Activated CD4-positive, alpha-beta T cell treated with anti-CD3 and anti-CD28 coated beads, Interleukin-2, amount 10 ng/mL, durations not matched to agents 7 days and 5 days (primary cell): ENCODE measurements around the gene ANKMY1. TPM values are rescaled to one million over a fixed set of nuclear protein-coding genes. Genes with fewer than 3 reads are reported as not detected.
"Not testable (repeated sequence)": the region's sequence is repeated elsewhere in the genome, so short reads cannot be mapped to it uniquely, and the experiment has no call there.

ENCODE experiments used
- CTCF ChIA-PET: fragments of 350-600 bp; sonication (Branson Sonifier 250); formaldehyde crosslinking; loops from one replicate; lab custom pipeline; 2021; ENCODE audit warnings: antibody characterized with exemption; lab: Charles Lee
- POLR2A ChIA-PET: fragments of 350-600 bp; sonication (Branson Sonifier 250); formaldehyde crosslinking; loops from one replicate; lab custom pipeline; 2021; ENCODE audit warnings: antibody characterized with exemption; lab: Charles Lee
- DNase-seq: peaks from one replicate; pipeline ENCODE4 v3.0.0-alpha.2; 2020
- H3K27ac Mint-ChIP-seq: one replicate; pipeline ENCODE4 v1.8.0; 2021; ENCODE audit warnings: mild to moderate bottlenecking, moderate library complexity, mixed read lengths
- H3K27me3 Mint-ChIP-seq: one replicate; pipeline ENCODE4 v1.8.0; 2021; ENCODE audit warnings: mixed read lengths
- H3K36me3 Mint-ChIP-seq: one replicate; pipeline ENCODE4 v1.8.0; 2021; ENCODE audit warnings: low read depth, mixed read lengths
- H3K4me1 Mint-ChIP-seq: one replicate; pipeline ENCODE4 v1.8.0; 2021; ENCODE audit warnings: mixed read lengths
- H3K4me3 Mint-ChIP-seq: one replicate; pipeline ENCODE4 v1.8.0; 2021; ENCODE audit warnings: mild to moderate bottlenecking, moderate library complexity, mixed read lengths
- H3K9me3 Mint-ChIP-seq: one replicate; pipeline ENCODE4 v1.8.0; 2021; ENCODE audit warnings: mixed read lengths
- total RNA-seq, 2 experiments: library from RNA; stranded (reverse); gene quantifications; one replicate each; pipeline ENCODE4 v1.2.3, GENCODE V29; 2021

ANKMY1 gene
- total RNA-seq, 2 experiments from 2014 or later, result 38.5 to 39.5 TPM

GRCh38 chr2:240503375-240503774, 54.4 kb downstream of the ANKMY1 start:
- H3K27me3 Mint-ChIP-seq, result no peaks in the 10 kb centered on the region
- DNase-seq, result no peak
- POLR2A ChIA-PET, result no interaction called here
- CTCF ChIA-PET, result interaction anchor here (1.1 kb wide), 1 partner anchor 201 kb away, joined by 3 read pairs; no protein-coding TSS in a partner anchor
- H3K4me1 Mint-ChIP-seq, result no peaks in the 10 kb centered on the region
- H3K27ac Mint-ChIP-seq, result no peak overlapping the region
- H3K4me3 Mint-ChIP-seq, result no peak overlapping the region
- H3K9me3 Mint-ChIP-seq, result no peaks in the 10 kb centered on the region
- H3K36me3 Mint-ChIP-seq, result peaks cover 5% of the 10 kb centered on the region

GRCh38 chr2:240502430-240503121, 55.2 kb downstream of the ANKMY1 start:
- CTCF ChIA-PET, result interaction anchor here (1.1 kb wide), 1 partner anchor 202 kb away, joined by 3 read pairs; no protein-coding TSS in a partner anchor
- DNase-seq, result no peak
- Mint-ChIP-seq H3K4me3 (no peak overlapping the region), H3K27me3 (no peaks in the 10 kb centered on the region), H3K27ac (no peak overlapping the region), H3K9me3 (no peaks in the 10 kb centered on the region), H3K4me1 (no peaks in the 10 kb centered on the region), H3K36me3 (peaks cover 5% of the 10 kb centered on the region)
- POLR2A ChIA-PET, result no interaction called here

DNA sequence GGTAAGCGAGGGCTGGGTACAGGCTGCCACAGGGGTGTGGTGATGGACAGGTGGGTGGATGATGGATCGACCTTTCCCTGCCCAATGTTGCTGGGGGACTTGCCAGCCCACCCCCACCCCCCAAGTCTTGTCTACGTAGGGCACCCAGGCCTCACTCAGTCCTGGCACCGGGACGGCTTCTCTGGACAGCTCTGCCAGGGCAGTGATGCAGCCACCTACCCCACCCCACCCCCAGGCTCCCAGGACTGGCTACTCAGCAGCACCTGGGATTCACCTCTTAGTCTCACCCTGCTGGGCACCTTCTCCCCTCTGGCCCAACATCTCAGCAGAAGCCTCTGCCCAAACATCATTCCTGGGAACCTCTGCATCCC, 55.7 kb downstream of the ANKMY1 start:
- Mint-ChIP-seq H3K27me3 (no peaks in the 10 kb centered on the region), H3K27ac (no peak overlapping the region), H3K4me3 (no peak overlapping the region), H3K4me1 (no peaks in the 10 kb centered on the region), H3K9me3 (no peaks in the 10 kb centered on the region), H3K36me3 (peaks cover 5% of the 10 kb centered on the region)
- CTCF ChIA-PET, result interaction anchor here (1.1 kb wide), 1 partner anchor 202 kb away, joined by 3 read pairs; no protein-coding TSS in a partner anchor
- no peak for DNase-seq
- POLR2A ChIA-PET, result no interaction called here

DNA sequence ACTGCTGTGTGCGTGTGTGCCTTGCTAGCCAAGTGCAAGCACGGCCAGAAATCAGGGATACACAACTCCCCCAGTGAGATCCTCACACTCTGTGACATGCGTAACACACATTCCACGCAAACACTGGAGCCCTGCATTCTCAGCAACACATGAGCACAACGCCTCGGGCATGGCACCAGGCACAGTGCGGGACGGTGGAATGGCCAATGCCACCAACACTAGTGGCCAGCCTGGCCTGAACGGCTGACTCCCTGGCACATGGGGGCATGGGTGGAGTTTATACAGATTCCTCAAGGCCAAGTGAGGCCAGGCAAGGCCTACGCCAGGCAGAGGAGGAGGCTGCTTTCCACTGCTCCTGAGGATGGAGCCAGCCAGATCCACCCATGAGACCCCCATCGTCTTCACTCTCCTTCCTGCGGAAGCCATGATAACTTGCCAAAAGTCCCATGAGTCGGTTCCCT, 56.2 kb downstream of the ANKMY1 start:
- ChIA-PET CTCF (no interaction called here), POLR2A (no interaction called here)
- Mint-ChIP-seq H3K4me3 (no peak overlapping the region), H3K9me3 (no peaks in the 10 kb centered on the region), H3K4me1 (no peaks in the 10 kb centered on the region), H3K36me3 (peaks cover 5% of the 10 kb centered on the region), H3K27ac (no peak overlapping the region), H3K27me3 (no peaks in the 10 kb centered on the region)
- DNase-seq, result no peak

- Mint-ChIP-seq H3K4me1 (no peaks in the 10 kb centered on the region), H3K9me3 (no peaks in the 10 kb centered on the region), H3K4me3 (no peak overlapping the region), H3K36me3 (peaks cover 8% of the 10 kb centered on the region), H3K27me3 (no peaks in the 10 kb centered on the region), H3K27ac (no peak overlapping the region)
- ChIA-PET POLR2A (no interaction called here), CTCF (no interaction called here)
- DNase-seq, result no peak
These were observed 57.0 kb downstream of the ANKMY1 start for GRCh38 chr2:240500561-240501423.

GRCh38 chr2:240499309-240500301, 58.2 kb downstream of the ANKMY1 start:
- no peaks in the 10 kb centered on the region for H3K9me3 Mint-ChIP-seq
- no peak overlapping the region for H3K27ac Mint-ChIP-seq
- H3K4me3 Mint-ChIP-seq, result no peak overlapping the region
- ChIA-PET CTCF (no interaction called here), POLR2A (no interaction called here)
- H3K36me3 Mint-ChIP-seq, result peaks cover 8% of the 10 kb centered on the region
- H3K27me3 Mint-ChIP-seq, result no peaks in the 10 kb centered on the region
- no peak for DNase-seq
- no peaks in the 10 kb centered on the region for H3K4me1 Mint-ChIP-seq

GRCh38 chr2:240498958-240499260, 58.9 kb downstream of the ANKMY1 start:
- CTCF ChIA-PET, result no interaction called here

GRCh38 chr2:240498171-240498957, 59.4 kb downstream of the ANKMY1 start:
- no peak for DNase-seq
- no peak overlapping the region for H3K4me3 Mint-ChIP-seq
- no peaks in the 10 kb centered on the region for H3K4me1 Mint-ChIP-seq
- H3K9me3 Mint-ChIP-seq, result no peaks in the 10 kb centered on the region
- H3K36me3 Mint-ChIP-seq, result peaks cover 11% of the 10 kb centered on the region
- H3K27me3 Mint-ChIP-seq, result no peaks in the 10 kb centered on the region
- POLR2A ChIA-PET, result no interaction called here
- no peak overlapping the region for H3K27ac Mint-ChIP-seq
- CTCF ChIA-PET, result no interaction called here

More at GRCh38 chr2:240498958-240499260, 58.9 kb downstream of the ANKMY1 start:
- H3K4me3 Mint-ChIP-seq, result no peak overlapping the region
- H3K27me3 Mint-ChIP-seq, result no peaks in the 10 kb centered on the region
- H3K36me3 Mint-ChIP-seq, result peaks cover 8% of the 10 kb centered on the region
- no peaks in the 10 kb centered on the region for H3K9me3 Mint-ChIP-seq
- no peaks in the 10 kb centered on the region for H3K4me1 Mint-ChIP-seq
- DNase-seq, result no peak
- POLR2A ChIA-PET, result no interaction called here
- no peak overlapping the region for H3K27ac Mint-ChIP-seq

- H3K4me3 Mint-ChIP-seq, H3K9me3 Mint-ChIP-seq, DNase-seq, POLR2A ChIA-PET, H3K27me3 Mint-ChIP-seq, H3K27ac Mint-ChIP-seq, H3K4me1 Mint-ChIP-seq: not testable (repeated sequence)
- H3K36me3 Mint-ChIP-seq, result peaks cover 16% of the 10 kb centered on the region
- CTCF ChIA-PET, result interaction anchor here (1.1 kb wide), 1 partner anchor 264 kb away, joined by 3 read pairs; no protein-coding TSS in a partner anchor
These were observed 60.7 kb downstream of the ANKMY1 start for GRCh38 chr2:240497082-240497481.

DNA sequence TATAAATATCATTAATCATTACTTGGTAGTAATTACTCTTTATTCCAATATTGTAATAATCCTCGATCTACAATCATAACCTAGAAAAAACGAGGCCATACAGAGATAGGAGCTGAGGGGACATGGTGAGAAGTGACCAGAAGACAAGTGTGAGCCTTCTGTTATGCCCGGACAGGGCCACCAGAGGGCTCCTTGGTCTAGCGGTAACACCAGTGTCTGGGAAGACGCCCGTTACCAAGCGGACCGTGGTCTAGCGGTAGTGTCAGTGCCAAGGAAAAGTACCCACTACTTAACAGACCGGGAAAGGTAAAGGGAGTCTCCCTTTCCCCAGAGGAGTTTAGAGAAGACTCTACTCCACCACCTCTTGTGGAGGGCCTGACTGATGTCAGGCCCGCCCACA, 62.8 kb downstream of the ANKMY1 start:
- H3K36me3 Mint-ChIP-seq, result peaks cover 23% of the 10 kb centered on the region
- H3K27me3 Mint-ChIP-seq, H3K4me3 Mint-ChIP-seq, H3K27ac Mint-ChIP-seq, H3K4me1 Mint-ChIP-seq, CTCF ChIA-PET, POLR2A ChIA-PET, DNase-seq: not testable (repeated sequence)
- peaks cover 19% of the 10 kb centered on the region for H3K9me3 Mint-ChIP-seq

DNA sequence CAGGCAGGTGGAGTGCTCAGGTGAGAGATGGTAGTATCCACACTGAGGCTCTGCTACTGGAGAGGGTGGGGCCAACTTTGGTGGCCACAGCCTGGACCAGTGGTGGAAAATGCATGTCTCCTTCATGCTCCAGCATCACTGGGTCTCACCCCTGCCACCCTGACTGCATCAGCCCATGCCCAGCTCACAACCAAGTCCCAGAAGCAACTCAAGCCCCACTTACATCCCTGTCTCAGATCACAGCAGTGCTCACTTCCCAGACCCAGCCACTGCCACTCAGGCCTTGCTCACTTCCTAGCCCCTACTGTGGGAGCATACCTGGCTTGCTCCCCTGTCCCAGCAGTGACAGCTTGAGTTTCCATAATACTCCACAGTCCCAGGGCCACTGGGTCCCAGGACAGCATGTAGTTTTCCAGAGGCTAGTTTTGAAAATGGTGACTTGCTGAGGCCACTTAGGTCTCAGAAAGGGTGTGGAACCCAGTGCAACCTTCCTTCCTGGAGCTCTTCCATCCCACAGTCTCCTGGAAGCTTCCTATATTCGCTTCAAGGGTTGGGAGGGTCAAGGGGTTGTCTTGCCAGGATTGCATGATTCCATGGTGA, 63.5 kb downstream of the ANKMY1 start:
- DNase-seq, result no peak
- peaks cover 26% of the 10 kb centered on the region for H3K9me3 Mint-ChIP-seq
- H3K4me1 Mint-ChIP-seq, result no peaks in the 10 kb centered on the region
- peaks cover 23% of the 10 kb centered on the region for H3K36me3 Mint-ChIP-seq
- H3K4me3 Mint-ChIP-seq, result no peak overlapping the region
- no peak overlapping the region for H3K27ac Mint-ChIP-seq
- ChIA-PET CTCF (no interaction called here), POLR2A (no interaction called here)
- H3K27me3 Mint-ChIP-seq, result peaks cover 2% of the 10 kb centered on the region
